ENCODE measurements around the gene NPAT.
"Not testable (repeated sequence)": the region's sequence is repeated elsewhere in the genome, so short reads cannot be mapped to it uniquely, and the experiment has no call there.

Gene NPAT

GRCh38 chr11:108218912-108219783 lies 3.3 kb downstream of the NPAT start:
- no peak for DNase-seq

DNA sequence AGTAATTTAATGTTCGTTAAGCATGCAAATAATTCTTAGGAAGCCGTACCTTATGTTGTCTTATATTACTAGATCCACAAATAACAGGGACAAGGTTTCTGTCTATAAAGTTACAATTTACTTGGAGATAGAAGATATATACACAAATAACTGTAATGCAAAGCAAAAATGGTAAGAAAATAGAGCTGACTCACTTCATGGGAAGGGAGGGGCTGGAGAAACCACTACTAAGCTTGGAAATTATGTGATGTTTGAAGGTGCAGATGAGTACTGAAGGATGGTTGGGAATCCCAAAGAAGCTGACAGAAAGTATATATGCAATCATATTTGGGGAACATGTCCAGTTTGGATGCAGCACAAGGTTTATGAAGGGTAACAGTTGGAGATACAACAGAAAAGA lies 4.0 kb downstream of the NPAT start:
- no peak for DNase-seq

- DNase-seq = no peak
Observed at GRCh38 chr11:108216988-108217387, 5.5 kb downstream of the NPAT start.

DNA sequence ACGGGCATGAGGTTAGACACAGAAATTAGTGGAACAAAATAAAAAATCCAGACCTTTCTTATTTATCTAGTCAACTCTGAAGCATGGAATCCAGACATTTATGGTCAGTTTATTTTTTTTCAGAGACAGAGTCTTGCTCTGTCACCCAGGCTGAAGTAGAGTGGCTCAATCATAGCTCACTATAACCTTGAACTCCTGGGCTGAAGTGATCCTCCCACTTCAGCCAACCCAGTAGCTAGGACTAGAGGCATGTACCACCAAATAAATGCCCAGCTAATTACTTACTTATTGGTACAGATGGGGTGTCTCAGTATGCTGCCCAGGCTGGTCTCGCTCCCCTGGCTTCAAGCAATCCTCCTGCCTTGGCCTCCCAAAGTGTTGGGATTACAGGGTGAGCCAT lies 8.7 kb downstream of the NPAT start:
- no peak for DNase-seq

DNA sequence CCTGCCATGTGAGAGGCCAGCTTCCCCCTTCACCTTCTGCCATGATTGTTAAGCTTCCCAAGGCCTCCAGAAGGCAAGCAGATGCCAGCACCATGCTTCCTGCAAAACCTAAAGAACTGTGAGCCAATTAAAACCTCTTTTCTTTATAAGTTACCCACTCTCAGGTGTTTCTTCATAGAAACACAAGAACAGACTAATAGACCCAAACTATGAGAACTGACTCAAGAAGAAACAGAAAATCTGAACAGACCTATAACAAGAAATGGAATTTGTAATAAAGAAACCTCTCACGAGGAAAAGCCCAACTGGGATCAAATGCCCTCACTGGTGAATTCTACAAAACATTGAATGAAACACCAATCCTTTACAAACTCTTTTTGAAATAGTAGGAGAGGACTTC lies 12.0 kb downstream of the NPAT start:
- no peak for DNase-seq

DNA sequence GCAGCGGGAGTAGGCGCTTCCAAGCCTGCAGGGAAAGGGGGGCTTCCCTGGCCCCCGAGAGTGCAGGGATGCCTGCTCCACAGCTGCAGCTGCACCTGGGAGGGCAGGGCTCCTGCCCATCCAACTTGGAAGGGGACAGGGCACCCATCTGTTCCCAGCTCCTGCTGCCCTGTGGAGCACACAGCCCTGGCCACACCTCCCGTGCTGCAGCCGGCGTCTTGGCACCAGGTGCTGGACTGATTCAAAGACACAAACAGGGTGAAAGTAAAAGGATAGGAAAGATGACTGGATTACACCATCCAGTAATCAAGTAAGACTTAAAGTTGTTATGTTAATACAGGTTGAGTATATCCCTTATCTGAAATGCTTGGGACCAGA lies 14.8 kb downstream of the NPAT start:
- DNase-seq = no peak

DNA sequence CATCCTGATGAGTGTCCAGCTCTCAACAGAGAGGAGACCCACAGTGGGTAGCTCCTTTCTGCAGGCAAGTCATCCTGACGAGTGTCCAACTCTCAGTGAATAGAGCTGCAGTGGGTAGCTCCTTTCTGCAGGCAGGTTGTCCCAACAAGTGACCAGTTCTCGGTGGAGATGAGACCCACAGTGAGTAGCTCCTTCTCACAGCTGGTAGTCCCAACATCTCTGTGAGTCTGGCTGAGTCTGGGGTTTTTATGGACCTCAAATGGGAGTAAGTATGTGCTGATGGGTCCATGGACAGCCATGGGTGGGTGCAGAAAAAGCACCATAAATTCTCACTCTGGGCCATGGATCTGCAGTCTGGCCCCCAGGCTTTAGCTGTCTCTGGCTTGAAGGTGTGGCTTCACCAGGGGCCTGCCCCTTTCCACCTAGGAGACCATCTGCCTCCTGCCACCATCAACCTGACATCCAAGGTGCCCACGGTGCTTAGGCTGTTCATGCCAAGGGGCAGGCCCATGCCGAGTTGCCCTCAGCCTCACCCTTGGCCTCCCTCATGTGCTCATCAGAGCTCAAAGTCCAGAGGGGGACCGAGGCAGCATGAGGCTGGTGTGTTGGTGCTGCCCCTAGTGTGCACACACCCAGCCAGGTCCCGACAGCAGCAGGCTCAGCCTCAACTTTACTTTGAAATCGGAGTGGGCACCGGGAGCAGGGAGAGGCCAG lies 15.3 kb downstream of the NPAT start:
- DNase-seq = no peak

DNA sequence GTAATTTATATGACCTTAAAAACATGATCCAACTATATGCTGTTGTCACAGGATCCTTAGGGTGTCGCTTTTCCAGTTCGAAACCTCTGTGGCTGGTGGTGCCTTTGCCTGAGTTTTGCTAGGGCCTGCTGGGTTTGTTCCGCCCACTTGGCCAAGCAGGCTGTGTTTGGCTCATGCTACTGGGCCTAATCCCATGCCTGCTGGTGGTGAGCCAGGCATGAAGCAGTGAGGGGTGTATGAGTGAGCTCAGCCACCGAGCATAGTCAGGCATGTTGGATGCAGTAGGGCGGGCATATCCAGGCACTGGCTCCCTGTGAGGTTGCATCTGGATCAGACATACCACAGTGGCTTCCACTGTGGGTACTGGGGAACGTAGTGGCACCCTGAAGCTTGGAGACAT lies 16.3 kb downstream of the NPAT start:
- no peak for DNase-seq

- DNase-seq = peak; percentile 62
Observed at GRCh38 chr11:108204929-108205499, 17.4 kb downstream of the NPAT start.

DNA sequence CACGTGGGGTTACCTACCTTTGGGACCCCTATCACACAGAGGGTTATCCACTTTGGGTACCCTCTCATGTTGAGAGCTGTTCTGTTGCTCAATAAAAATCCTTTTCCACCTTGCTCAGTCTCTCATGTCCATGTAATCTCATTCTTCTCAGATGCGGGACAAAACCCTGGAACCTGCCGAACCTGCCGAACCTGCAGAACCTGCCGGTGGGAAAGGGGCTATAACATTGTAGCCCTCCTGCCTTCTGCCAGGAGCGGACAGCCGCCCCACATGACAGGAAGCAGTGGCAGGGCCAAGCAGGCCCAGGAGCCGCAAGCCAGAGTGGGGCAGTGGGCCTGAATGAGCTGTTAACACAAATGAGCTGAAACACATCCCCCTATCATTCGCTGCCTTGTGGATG lies 18.1 kb downstream of the NPAT start:
- no peak for DNase-seq

DNA sequence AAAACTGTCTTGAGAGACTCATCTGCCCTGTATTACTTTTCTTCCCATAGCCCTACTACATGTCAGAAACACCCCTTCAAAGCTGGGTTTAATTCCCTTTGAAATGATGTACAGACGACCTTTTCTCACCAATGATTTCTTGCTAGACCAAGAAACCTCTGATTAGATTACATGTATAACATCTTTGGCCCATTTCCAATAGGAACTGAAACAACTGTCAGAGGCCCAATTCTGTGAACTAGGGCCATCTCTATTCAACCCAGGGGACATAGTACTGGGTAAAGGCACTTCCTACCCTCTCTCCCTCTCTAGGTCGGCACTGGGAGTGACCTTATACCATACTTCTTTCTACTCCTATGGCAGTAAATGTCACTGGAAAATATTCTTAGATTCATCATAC lies 19.4 kb downstream of the NPAT start:
- DNase-seq = no peak

DNA sequence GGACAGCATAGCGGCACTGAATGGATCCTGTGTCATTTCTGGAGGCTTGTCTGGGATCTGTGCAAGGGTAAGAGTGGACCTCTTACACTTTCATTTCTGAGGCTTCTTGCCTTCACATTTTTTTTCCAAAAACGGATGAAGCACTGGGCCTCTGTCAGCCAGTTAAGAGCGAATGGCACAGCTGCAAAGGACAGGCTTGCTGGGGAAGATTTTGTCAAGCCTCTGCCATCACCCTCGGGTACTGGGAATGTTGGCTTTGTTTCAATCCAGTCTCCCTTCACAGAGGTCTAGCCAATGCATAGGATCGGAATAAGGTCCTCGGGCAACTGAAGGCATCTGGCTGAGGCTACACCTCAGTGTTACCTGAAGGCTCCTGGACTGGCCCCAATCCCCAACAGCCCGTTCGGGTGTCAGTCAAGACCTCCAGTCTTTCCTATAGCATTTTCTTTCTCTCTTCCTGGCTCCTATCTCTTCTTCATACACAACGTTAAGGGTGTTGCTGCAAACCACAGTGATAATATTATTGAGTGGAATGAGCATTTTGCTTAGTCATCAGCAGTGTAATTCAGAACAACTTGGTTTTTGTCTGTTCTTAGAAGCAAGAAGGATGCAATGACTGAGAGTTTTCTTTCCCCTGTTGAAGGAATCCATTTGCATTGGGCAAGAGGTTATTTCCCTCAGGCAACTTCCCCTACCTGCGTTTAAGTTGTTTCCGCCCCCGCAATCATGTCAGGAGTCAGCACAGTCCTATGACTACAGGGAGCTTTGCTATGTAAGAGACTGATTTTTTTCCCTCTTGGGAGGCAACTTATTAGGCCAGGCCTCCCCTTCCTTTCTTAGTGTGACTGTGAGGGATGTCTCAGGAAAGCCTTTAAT lies 22.8 kb downstream of the NPAT start:
- DNase-seq = peak; percentile 82

- no peak for DNase-seq
Observed at GRCh38 chr11:108198833-108199232, 23.6 kb downstream of the NPAT start.

DNA sequence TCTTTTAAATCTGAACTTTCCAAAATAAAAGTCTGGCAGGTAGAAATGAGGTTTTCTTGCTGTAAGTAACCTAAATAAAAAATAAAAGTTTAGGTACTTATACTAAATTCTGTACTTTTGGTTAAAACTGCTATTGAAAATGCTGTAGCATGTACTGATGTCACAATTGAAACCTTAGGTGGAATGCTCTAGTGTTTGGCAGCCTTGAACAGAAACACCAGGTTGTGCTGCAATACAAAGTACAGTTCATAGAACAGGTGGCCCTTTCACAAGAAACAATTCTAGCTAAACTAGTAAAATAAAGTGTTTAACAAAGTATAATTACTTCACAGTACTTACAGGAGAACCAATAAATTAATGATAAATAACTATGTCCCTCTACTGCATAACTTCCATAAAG lies 25.1 kb downstream of the NPAT start:
- peak; percentile 38 for DNase-seq

DNA sequence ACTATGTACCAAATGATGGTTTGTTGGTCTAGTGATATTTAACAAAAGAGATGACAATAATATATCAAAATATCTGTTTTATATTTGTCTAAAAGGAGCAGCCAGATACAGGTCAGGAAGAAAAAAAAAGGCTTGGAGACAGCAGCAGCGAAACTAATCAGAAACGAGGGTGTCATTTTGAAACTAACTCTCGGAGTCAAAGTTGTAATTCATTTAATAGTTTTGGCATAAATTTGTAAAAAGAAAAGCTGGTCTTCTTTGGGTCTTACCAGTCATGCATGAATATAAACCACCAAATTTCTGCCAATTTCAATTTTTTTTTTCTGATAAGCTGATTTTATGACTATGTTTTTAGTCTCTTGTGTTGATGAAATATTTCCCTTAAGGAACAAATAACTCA lies 25.5 kb downstream of the NPAT start:
- DNase-seq = peak; percentile 67

- no peak for DNase-seq
Observed at GRCh38 chr11:108193725-108194124, 28.7 kb downstream of the NPAT start.

GRCh38 chr11:108177570-108177969 lies 44.9 kb downstream of the NPAT start:
- no peak for DNase-seq

GRCh38 chr11:108170184-108170583 lies 52.3 kb downstream of the NPAT start:
- DNase-seq = peak; percentile 60

DNA sequence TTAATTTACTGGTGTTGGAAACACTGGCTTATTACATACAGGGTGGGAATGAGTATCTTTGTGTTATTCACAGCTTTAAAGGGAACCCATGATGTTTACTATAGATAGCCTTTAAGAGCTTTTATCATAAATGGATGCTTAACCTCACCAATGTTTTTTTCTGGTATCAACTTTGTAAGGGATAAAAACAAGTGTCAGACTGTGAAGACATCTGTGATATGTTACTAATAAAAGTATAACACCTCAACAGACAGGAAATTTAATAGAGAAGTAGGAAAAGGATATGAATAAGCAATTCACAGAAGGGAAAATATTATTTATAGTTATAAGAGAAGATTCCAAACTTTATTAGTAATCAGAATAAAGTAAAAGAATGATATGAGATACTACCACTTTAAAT lies 54.8 kb downstream of the NPAT start:
- peak; percentile 13 for DNase-seq

- not testable (repeated sequence) for DNase-seq
Observed at GRCh38 chr11:108162878-108163277, 59.6 kb downstream of the NPAT start.

DNA sequence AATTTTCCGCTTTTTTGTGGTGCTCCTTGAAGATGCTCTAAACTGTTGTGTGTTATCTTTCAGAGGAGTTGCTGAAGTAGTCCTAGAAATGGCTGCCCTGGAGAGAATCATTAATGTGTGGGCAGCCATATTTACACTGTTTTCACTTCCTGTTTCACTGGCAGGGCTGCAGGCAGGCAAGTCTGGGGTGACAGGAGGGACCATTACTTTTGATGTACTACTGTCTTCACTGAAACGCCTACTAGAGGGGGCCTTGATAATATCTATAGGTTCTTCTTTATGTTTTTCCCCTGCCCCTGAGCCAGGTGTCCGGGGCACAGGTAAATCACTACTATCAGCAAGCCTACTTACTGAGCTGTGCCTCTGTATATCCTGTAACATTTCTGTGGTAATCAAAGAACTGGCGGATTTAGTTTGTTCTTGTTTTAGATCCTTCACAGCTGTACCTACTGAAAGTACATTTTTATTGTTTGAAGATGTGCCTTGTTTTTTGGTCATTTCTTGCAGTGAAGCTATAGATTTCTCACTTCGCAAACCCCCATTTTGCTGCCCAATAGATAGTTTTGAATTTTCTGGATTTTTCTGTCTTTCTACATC lies 61.4 kb downstream of the NPAT start:
- peak; percentile 7 for DNase-seq

DNA sequence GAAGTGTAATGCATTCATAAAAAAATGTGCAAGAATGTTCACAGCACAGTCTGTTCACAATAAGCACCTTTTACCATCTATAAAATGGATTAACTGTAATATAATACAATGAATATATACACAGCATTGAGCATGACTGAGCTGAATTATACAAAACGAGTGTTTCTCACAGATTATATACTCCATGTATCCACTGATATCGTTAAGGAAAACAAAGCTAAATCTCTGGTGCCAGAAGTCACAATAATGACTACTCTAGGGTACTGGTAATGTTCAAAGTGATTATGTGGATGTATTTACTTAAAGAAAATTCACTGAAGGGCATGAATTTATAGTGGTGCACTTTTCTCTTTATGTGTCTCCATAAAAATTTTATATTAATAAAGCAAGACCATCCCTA lies 67.8 kb downstream of the NPAT start:
- DNase-seq = no peak

DNA sequence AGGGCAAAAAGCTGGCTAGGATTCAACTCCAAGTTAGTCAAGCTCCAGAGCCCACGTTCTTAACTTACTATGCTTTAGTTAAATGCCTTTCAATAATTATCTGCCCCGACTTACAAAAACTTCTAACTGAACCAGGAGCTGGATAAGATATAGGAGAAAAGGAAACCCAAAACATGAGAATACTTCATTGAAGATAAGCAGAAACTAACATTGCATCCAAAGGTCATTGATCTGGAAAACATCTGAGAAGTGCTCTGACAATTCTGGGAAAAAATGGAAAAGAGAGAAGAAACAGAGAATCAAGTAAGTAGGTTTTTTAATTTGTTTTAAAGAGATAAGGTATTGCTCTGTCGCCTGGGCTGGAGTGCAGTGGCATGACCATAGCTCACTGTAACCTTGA lies 73.9 kb downstream of the NPAT start:
- no peak for DNase-seq

Measured in activated CD4-positive, alpha-beta T cell treated with anti-CD3 and anti-CD28 coated beads, Interleukin-10, Interleukin-2, amounts not matched to agents 100 ng/mL and 50 ng/mL, durations not matched to agents 16 hours and 8 hours (primary cell).